ENCODE measurements around the gene ALK.
"Not testable (repeated sequence)": the region's sequence is repeated elsewhere in the genome, so short reads cannot be mapped to it uniquely, and the experiment has no call there.

Gene ALK

GRCh38 chr2:29262681-29263260, 658.6 kb downstream of the ALK start:
- no peaks in the 10 kb centered on the region for H3K27me3 ChIP-seq (ENCODE audit: low read depth, low read length)
- H3K27ac ChIP-seq (ENCODE audit: low read length): no peak overlapping the region
- H3K4me3 ChIP-seq (ENCODE audit: low read depth in 1 of 2, low read length in 2 of 2): no peak overlapping the region
- no peaks in the 10 kb centered on the region for H3K4me1 ChIP-seq (ENCODE audit: control insufficient read depth in 1 of 2, insufficient read depth in 2 of 2, low read length in 2 of 2)
- no peaks in the 10 kb centered on the region for H3K36me3 ChIP-seq (ENCODE audit: control insufficient read depth in 1 of 2, insufficient read depth in 2 of 2, low read length in 2 of 2)
- no peaks in the 10 kb centered on the region for H3K9me3 ChIP-seq (ENCODE audit: control insufficient read depth in 1 of 2, low read length in 2 of 2)

GRCh38 chr2:29261003-29261402, 660.4 kb downstream of the ALK start:
- H3K4me1 ChIP-seq (ENCODE audit: control insufficient read depth in 1 of 2, insufficient read depth in 2 of 2, low read length in 2 of 2): no peaks in the 10 kb centered on the region

GRCh38 chr2:29260142-29260772, 661.1 kb downstream of the ALK start:
- Histone ChIP-seq H3K9me3 (ENCODE audit: control insufficient read depth in 1 of 2, low read length in 2 of 2) (no peaks in the 10 kb centered on the region), H3K4me3 (ENCODE audit: low read depth in 1 of 2, low read length in 2 of 2) (no peak overlapping the region), H3K27me3 (ENCODE audit: low read depth, low read length) (no peaks in the 10 kb centered on the region), H3K36me3 (ENCODE audit: control insufficient read depth in 1 of 2, insufficient read depth in 2 of 2, low read length in 2 of 2) (no peaks in the 10 kb centered on the region), H3K27ac (ENCODE audit: low read length) (no peak overlapping the region), H3K4me1 (ENCODE audit: control insufficient read depth in 1 of 2, insufficient read depth in 2 of 2, low read length in 2 of 2) (no peaks in the 10 kb centered on the region)

More at GRCh38 chr2:29261003-29261402, 660.4 kb downstream of the ALK start:
- Histone ChIP-seq H3K27ac (ENCODE audit: low read length) (no peak overlapping the region), H3K9me3 (ENCODE audit: control insufficient read depth in 1 of 2, low read length in 2 of 2) (no peaks in the 10 kb centered on the region), H3K4me3 (ENCODE audit: low read depth in 1 of 2, low read length in 2 of 2) (no peak overlapping the region), H3K36me3 (ENCODE audit: control insufficient read depth in 1 of 2, insufficient read depth in 2 of 2, low read length in 2 of 2) (no peaks in the 10 kb centered on the region), H3K27me3 (ENCODE audit: low read depth, low read length) (no peaks in the 10 kb centered on the region)

- Histone ChIP-seq H3K4me3 (ENCODE audit: low read depth in 1 of 2, low read length in 2 of 2) (no peak overlapping the region), H3K36me3 (ENCODE audit: control insufficient read depth in 1 of 2, insufficient read depth in 2 of 2, low read length in 2 of 2) (no peaks in the 10 kb centered on the region), H3K27ac (ENCODE audit: low read length) (no peak overlapping the region), H3K27me3 (ENCODE audit: low read depth, low read length) (no peaks in the 10 kb centered on the region), H3K9me3 (ENCODE audit: control insufficient read depth in 1 of 2, low read length in 2 of 2) (no peaks in the 10 kb centered on the region), H3K4me1 (ENCODE audit: control insufficient read depth in 1 of 2, insufficient read depth in 2 of 2, low read length in 2 of 2) (no peaks in the 10 kb centered on the region)
These were observed 662.2 kb downstream of the ALK start for GRCh38 chr2:29259221-29259620.

- H3K27me3 ChIP-seq (ENCODE audit: low read depth, low read length): no peaks in the 10 kb centered on the region
- no peaks in the 10 kb centered on the region for H3K4me1 ChIP-seq (ENCODE audit: control insufficient read depth in 1 of 2, insufficient read depth in 2 of 2, low read length in 2 of 2)
- no peak overlapping the region for H3K4me3 ChIP-seq (ENCODE audit: low read depth in 1 of 2, low read length in 2 of 2)
- no peak overlapping the region for H3K27ac ChIP-seq (ENCODE audit: low read length)
- no peaks in the 10 kb centered on the region for H3K36me3 ChIP-seq (ENCODE audit: control insufficient read depth in 1 of 2, insufficient read depth in 2 of 2, low read length in 2 of 2)
- no peaks in the 10 kb centered on the region for H3K9me3 ChIP-seq (ENCODE audit: control insufficient read depth in 1 of 2, low read length in 2 of 2)
These were observed 666.4 kb downstream of the ALK start for GRCh38 chr2:29255004-29255403.

- not testable (repeated sequence) for H3K4me1 ChIP-seq (ENCODE audit: control insufficient read depth in 1 of 2, insufficient read depth in 2 of 2, low read length in 2 of 2); H3K27me3 ChIP-seq (ENCODE audit: low read depth, low read length); H3K36me3 ChIP-seq (ENCODE audit: control insufficient read depth in 1 of 2, insufficient read depth in 2 of 2, low read length in 2 of 2); H3K4me3 ChIP-seq (ENCODE audit: low read depth in 1 of 2, low read length in 2 of 2); H3K9me3 ChIP-seq (ENCODE audit: control insufficient read depth in 1 of 2, low read length in 2 of 2); H3K27ac ChIP-seq (ENCODE audit: low read length)
These were observed 667.7 kb downstream of the ALK start for GRCh38 chr2:29253495-29254275.

- Histone ChIP-seq H3K9me3 (ENCODE audit: control insufficient read depth in 1 of 2, low read length in 2 of 2) (no peaks in the 10 kb centered on the region), H3K36me3 (ENCODE audit: control insufficient read depth in 1 of 2, insufficient read depth in 2 of 2, low read length in 2 of 2) (no peaks in the 10 kb centered on the region), H3K27ac (ENCODE audit: low read length) (no peak overlapping the region), H3K4me1 (ENCODE audit: control insufficient read depth in 1 of 2, insufficient read depth in 2 of 2, low read length in 2 of 2) (no peaks in the 10 kb centered on the region), H3K27me3 (ENCODE audit: low read depth, low read length) (no peaks in the 10 kb centered on the region), H3K4me3 (ENCODE audit: low read depth in 1 of 2, low read length in 2 of 2) (no peak overlapping the region)
These were observed 668.4 kb downstream of the ALK start for GRCh38 chr2:29253026-29253425.

- Histone ChIP-seq H3K27ac (ENCODE audit: low read length) (no peak overlapping the region), H3K36me3 (ENCODE audit: control insufficient read depth in 1 of 2, insufficient read depth in 2 of 2, low read length in 2 of 2) (no peaks in the 10 kb centered on the region), H3K27me3 (ENCODE audit: low read depth, low read length) (no peaks in the 10 kb centered on the region), H3K9me3 (ENCODE audit: control insufficient read depth in 1 of 2, low read length in 2 of 2) (no peaks in the 10 kb centered on the region), H3K4me1 (ENCODE audit: control insufficient read depth in 1 of 2, insufficient read depth in 2 of 2, low read length in 2 of 2) (no peaks in the 10 kb centered on the region), H3K4me3 (ENCODE audit: low read depth in 1 of 2, low read length in 2 of 2) (no peak overlapping the region)
These were observed 670.0 kb downstream of the ALK start for GRCh38 chr2:29251406-29251805.

GRCh38 chr2:29250977-29251376, 670.4 kb downstream of the ALK start:
- H3K36me3 ChIP-seq (ENCODE audit: control insufficient read depth in 1 of 2, insufficient read depth in 2 of 2, low read length in 2 of 2): no peaks in the 10 kb centered on the region
- H3K4me3 ChIP-seq (ENCODE audit: low read depth in 1 of 2, low read length in 2 of 2): no peak overlapping the region
- H3K9me3 ChIP-seq (ENCODE audit: control insufficient read depth in 1 of 2, low read length in 2 of 2): no peaks in the 10 kb centered on the region

GRCh38 chr2:29249666-29250253, 671.6 kb downstream of the ALK start:
- Histone ChIP-seq H3K27me3 (ENCODE audit: low read depth, low read length) (no peaks in the 10 kb centered on the region), H3K4me3 (ENCODE audit: low read depth in 1 of 2, low read length in 2 of 2) (no peak overlapping the region), H3K4me1 (ENCODE audit: control insufficient read depth in 1 of 2, insufficient read depth in 2 of 2, low read length in 2 of 2) (no peaks in the 10 kb centered on the region), H3K27ac (ENCODE audit: low read length) (no peak overlapping the region), H3K9me3 (ENCODE audit: control insufficient read depth in 1 of 2, low read length in 2 of 2) (no peaks in the 10 kb centered on the region), H3K36me3 (ENCODE audit: control insufficient read depth in 1 of 2, insufficient read depth in 2 of 2, low read length in 2 of 2) (no peaks in the 10 kb centered on the region)

More at GRCh38 chr2:29250977-29251376, 670.4 kb downstream of the ALK start:
- Histone ChIP-seq H3K27me3 (ENCODE audit: low read depth, low read length) (no peaks in the 10 kb centered on the region), H3K4me1 (ENCODE audit: control insufficient read depth in 1 of 2, insufficient read depth in 2 of 2, low read length in 2 of 2) (no peaks in the 10 kb centered on the region), H3K27ac (ENCODE audit: low read length) (no peak overlapping the region)

- Histone ChIP-seq H3K27ac (ENCODE audit: low read length) (no peak overlapping the region), H3K36me3 (ENCODE audit: control insufficient read depth in 1 of 2, insufficient read depth in 2 of 2, low read length in 2 of 2) (no peaks in the 10 kb centered on the region), H3K4me1 (ENCODE audit: control insufficient read depth in 1 of 2, insufficient read depth in 2 of 2, low read length in 2 of 2) (no peaks in the 10 kb centered on the region), H3K4me3 (ENCODE audit: low read depth in 1 of 2, low read length in 2 of 2) (no peak overlapping the region), H3K9me3 (ENCODE audit: control insufficient read depth in 1 of 2, low read length in 2 of 2) (no peaks in the 10 kb centered on the region), H3K27me3 (ENCODE audit: low read depth, low read length) (no peaks in the 10 kb centered on the region)
These were observed 674.0 kb downstream of the ALK start for GRCh38 chr2:29247336-29247914.
